Suppressor macrophage treated with lipopolysaccharide for 4 hours (primary cell): ENCODE data around the gene HPSE2.

Experiments
- DNase-seq: peaks from one replicate; pipeline ENCODE4 v3.0.0-alpha.2; 2020

The HPSE2 gene

GRCh38 chr10:98456043-98456570 lies 779.5 kb downstream of the HPSE2 start:
- DNase-seq: no peak

GRCh38 chr10:98453729-98454128 lies 781.9 kb downstream of the HPSE2 start:
- peak; percentile 39 for DNase-seq

GRCh38 chr10:98450618-98451017 lies 785.0 kb downstream of the HPSE2 start:
- DNase-seq: no peak

GRCh38 chr10:98449287-98449686 lies 786.4 kb downstream of the HPSE2 start:
- no peak for DNase-seq

GRCh38 chr10:98446661-98447221 lies 788.9 kb downstream of the HPSE2 start, which contains the start of gene HPS1:
HPS1 (minus strand) TSS chr10:98446935; CDS start chr10:98443240, 3,695 bp downstream.
- DNase-seq: peak; percentile 91

GRCh38 chr10:98446151-98446660 lies 789.4 kb downstream of the HPSE2 start:
- DNase-seq: peak; percentile 46

GRCh38 chr10:98445200-98445812 lies 790.3 kb downstream of the HPSE2 start:
- DNase-seq: no peak

GRCh38 chr10:98444314-98445006 lies 791.2 kb downstream of the HPSE2 start:
- DNase-seq: peak; percentile 72

- no peak for DNase-seq
These were observed 796.9 kb downstream of the HPSE2 start for GRCh38 chr10:98438715-98439114.

GRCh38 chr10:98436704-98437103 lies 798.9 kb downstream of the HPSE2 start:
- DNase-seq: no peak

- DNase-seq: no peak
These were observed 800.5 kb downstream of the HPSE2 start for GRCh38 chr10:98435178-98435577.

- no peak for DNase-seq
These were observed 801.5 kb downstream of the HPSE2 start for GRCh38 chr10:98433881-98434732.

GRCh38 chr10:98433371-98433770 lies 802.3 kb downstream of the HPSE2 start:
- DNase-seq: no peak

- no peak for DNase-seq
These were observed 803.3 kb downstream of the HPSE2 start for GRCh38 chr10:98432330-98432729.

- DNase-seq: no peak
These were observed 804.6 kb downstream of the HPSE2 start for GRCh38 chr10:98431016-98431415.

- DNase-seq: no peak
These were observed 805.2 kb downstream of the HPSE2 start for GRCh38 chr10:98430427-98430826.

- DNase-seq: no peak
These were observed 806.2 kb downstream of the HPSE2 start for GRCh38 chr10:98429320-98430072.

GRCh38 chr10:98427011-98427515 lies 808.6 kb downstream of the HPSE2 start:
- DNase-seq: no peak

GRCh38 chr10:98425511-98426352 lies 809.9 kb downstream of the HPSE2 start:
- DNase-seq: peak; percentile 71

- DNase-seq: no peak
These were observed 811.1 kb downstream of the HPSE2 start for GRCh38 chr10:98424295-98425254.
